ENCODE results near the gene MTA3. TPM values are rescaled to one million over a fixed set of nuclear protein-coding genes. Genes with fewer than 3 reads are reported as not detected.

Gene MTA3
- total RNA-seq, 2 donors from 2014 or later: 30.1 to 44.1 TPM

- H3K36me3 Mint-ChIP-seq: peaks cover 0 to 4% of the 10 kb centered on the region in 2 donors
- H3K9me3 Mint-ChIP-seq: no peaks in the 10 kb centered on the region
- no peak for ATAC-seq
Observed at GRCh38 chr2:42752816-42753813, 184.7 kb downstream of the MTA3 start.

GRCh38 chr2:42754021-42754775, 185.8 kb downstream of the MTA3 start:
- Mint-ChIP-seq H3K9me3 (no peaks in the 10 kb centered on the region), H3K36me3 (peaks cover 0 to 4% of the 10 kb centered on the region in 2 donors), H3K27ac (no peak overlapping the region)
- DNase-seq (ENCODE audit: low spot score in 2 of 2): no peak
- peak; percentile 23 to 48 for ATAC-seq

More at GRCh38 chr2:42752816-42753813, 184.7 kb downstream of the MTA3 start:
- H3K27ac Mint-ChIP-seq: peak overlapping the region in 1 of 2 donors; percentile 34
- no peak for DNase-seq (ENCODE audit: low spot score in 2 of 2)

- H3K36me3 Mint-ChIP-seq: peaks cover 0 to 4% of the 10 kb centered on the region in 2 donors
- no peaks in the 10 kb centered on the region for H3K9me3 Mint-ChIP-seq
- no peak overlapping the region for H3K27ac Mint-ChIP-seq
- ATAC-seq (peak in 1 of 2 donors; percentile 11), DNase-seq (ENCODE audit: low spot score in 2 of 2) (no peak)
Observed at GRCh38 chr2:42754776-42755140, 186.3 kb downstream of the MTA3 start.

GRCh38 chr2:42755191-42755880, 186.9 kb downstream of the MTA3 start:
- ATAC-seq (peak; percentile 43 to 65), DNase-seq (ENCODE audit: low spot score in 2 of 2) (no peak)
- no peaks in the 10 kb centered on the region for H3K9me3 Mint-ChIP-seq
- peaks cover 0 to 4% of the 10 kb centered on the region in 2 donors for H3K36me3 Mint-ChIP-seq
- H3K27ac Mint-ChIP-seq: peak overlapping the region in 1 of 2 donors; percentile 77

DNA sequence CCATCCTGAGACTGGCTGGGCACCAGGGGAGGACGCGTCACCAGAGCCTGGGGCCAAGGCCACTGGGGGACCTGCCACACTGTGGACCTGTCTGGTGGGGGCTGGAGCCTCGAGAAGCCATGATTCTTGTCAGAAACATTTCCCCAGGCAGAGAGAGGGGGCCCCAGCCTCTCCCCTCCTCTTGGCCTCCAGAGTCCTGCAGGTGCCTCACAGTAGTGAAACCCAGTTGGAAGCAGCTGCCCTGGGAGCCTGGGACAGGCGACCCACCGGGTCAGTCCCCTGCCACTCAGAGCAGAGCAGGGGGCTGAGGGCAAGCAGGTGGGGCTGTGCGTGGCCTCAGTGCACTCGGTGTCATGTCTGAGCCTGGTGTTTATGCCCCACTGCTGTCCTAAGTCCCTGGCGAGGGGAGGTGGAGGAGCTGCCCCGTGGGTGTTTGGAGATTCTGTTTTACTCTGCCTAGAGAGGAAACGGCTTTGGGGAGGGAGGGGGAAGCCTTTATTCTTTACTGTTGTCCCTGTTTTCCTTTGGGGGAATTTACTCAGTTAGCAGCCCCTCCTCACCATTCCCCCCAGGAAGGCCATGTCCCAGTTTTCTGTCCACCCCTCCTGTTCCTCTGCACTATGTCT, 187.8 kb downstream of the MTA3 start:
- DNase-seq (ENCODE audit: low spot score in 2 of 2) (no peak), ATAC-seq (no peak)
- Mint-ChIP-seq H3K27ac (no peak overlapping the region), H3K36me3 (peaks cover 0 to 4% of the 10 kb centered on the region in 2 donors), H3K9me3 (no peaks in the 10 kb centered on the region)

- Mint-ChIP-seq H3K36me3 (peaks cover 0 to 4% of the 10 kb centered on the region in 2 donors), H3K9me3 (no peaks in the 10 kb centered on the region), H3K27ac (no peak overlapping the region)
- DNase-seq (ENCODE audit: low spot score in 2 of 2) (no peak), ATAC-seq (no peak)
Observed at GRCh38 chr2:42756966-42757513, 188.6 kb downstream of the MTA3 start.

DNA sequence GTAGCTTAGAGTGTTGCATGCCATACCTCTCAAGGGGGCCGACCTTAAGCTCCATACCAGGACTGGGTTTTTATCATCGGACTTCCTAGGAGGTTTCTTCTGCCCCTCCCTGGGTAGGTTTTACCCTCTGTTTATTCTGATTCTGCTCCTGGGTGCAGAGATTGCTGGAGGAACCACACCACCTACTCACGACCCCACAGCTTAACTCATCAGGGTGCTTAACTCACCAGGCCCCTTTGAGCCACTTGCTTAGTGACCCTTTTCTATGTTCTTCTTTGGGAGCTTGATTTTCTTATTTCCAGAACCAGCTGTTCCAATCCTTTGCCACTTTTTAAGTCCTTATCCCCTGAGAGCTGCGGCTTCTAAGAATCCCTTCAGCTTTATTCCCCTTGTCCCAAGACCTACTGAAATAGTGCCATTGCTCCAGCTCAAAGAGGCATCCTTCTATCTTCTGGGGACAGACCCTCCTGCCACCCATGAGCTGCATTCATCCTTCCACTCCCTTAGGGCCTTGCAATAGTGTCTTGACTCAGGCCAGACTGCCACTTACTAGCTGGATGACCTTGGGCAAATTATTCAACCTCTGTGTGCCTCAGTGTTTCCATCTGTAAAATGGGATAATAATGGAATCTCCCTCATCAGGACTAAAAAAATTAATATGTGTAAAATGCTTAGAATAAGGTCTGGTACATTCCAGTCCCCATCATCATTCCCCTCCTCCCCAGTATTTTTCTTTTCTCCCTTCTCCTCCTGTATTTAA, 189.7 kb downstream of the MTA3 start:
- no peaks in the 10 kb centered on the region for H3K9me3 Mint-ChIP-seq
- DNase-seq (ENCODE audit: low spot score in 2 of 2) (no peak), ATAC-seq (no peak)
- H3K36me3 Mint-ChIP-seq: peaks cover 0 to 4% of the 10 kb centered on the region in 2 donors
- peak overlapping the region in 1 of 2 donors; percentile 8 for H3K27ac Mint-ChIP-seq

DNA sequence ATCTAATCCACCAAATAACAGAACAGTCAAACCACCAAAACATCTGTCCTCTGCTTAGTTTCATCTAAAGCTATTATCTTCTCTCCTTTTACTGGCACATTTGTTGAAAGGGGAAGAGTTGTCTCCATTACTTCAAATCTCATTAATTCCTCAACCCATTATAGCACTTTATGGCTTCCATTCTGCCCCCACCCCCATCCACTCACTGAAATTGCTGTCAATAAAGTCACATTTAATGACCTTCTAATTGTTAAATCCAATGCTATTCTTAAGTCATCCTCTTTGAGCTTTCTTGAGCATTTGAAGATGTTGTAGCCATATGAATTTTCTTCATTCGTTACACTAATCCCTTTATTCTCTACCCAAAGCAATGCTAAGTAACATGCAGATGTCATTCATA, 190.3 kb downstream of the MTA3 start:
- ATAC-seq (no peak), DNase-seq (ENCODE audit: low spot score in 2 of 2) (no peak)
- Mint-ChIP-seq H3K36me3 (no peaks in the 10 kb centered on the region), H3K9me3 (no peaks in the 10 kb centered on the region), H3K27ac (peak overlapping the region in 1 of 2 donors; percentile 8)

DNA sequence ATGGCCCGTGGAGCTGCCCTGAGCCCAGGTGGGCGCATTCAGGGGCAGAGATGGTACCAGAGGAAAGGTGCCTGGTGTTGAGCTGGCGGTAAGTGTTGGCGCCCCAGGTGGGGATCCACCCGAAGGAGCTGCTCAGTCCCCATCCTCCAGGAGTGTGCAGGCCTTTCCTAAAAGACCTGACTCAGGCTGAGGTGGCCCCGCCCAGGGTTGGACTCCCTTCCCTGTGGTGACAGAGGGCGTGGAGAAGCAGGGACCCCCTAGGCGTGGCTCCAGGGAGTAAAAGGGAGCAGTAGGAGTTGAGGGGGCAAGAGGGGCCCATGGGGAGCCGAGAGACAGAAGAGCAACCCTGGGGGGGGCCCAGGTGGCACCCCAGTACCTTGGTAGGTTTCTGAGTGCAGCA, 193.1 kb downstream of the MTA3 start:
- no peak for DNase-seq (ENCODE audit: low spot score in 2 of 2)
- Mint-ChIP-seq H3K27ac (no peak overlapping the region), H3K9me3 (no peaks in the 10 kb centered on the region), H3K36me3 (no peaks in the 10 kb centered on the region)
- no peak for ATAC-seq

- DNase-seq (ENCODE audit: low spot score in 2 of 2) (no peak), ATAC-seq (no peak)
- Mint-ChIP-seq H3K36me3 (no peaks in the 10 kb centered on the region), H3K9me3 (no peaks in the 10 kb centered on the region), H3K27ac (no peak overlapping the region)
Observed at GRCh38 chr2:42762155-42762554, 193.7 kb downstream of the MTA3 start.

- Mint-ChIP-seq H3K36me3 (no peaks in the 10 kb centered on the region), H3K27ac (peak overlapping the region; percentile 9 to 78), H3K9me3 (no peaks in the 10 kb centered on the region)
- no peak for DNase-seq (ENCODE audit: low spot score in 2 of 2)
- ATAC-seq: no peak
Observed at GRCh38 chr2:42762823-42763804, 194.7 kb downstream of the MTA3 start.

- H3K36me3 Mint-ChIP-seq: no peaks in the 10 kb centered on the region
- ATAC-seq: no peak
- H3K9me3 Mint-ChIP-seq: no peaks in the 10 kb centered on the region
- DNase-seq (ENCODE audit: low spot score in 2 of 2): no peak
- peak within 1 kb of the TSS; percentile 9 to 78 for H3K27ac Mint-ChIP-seq
Observed at GRCh38 chr2:42764096-42764495, 195.7 kb downstream of the MTA3 start, which contains the start of gene OXER1. Gene OXER1 (minus strand): TSS chr2:42764135. CDS start chr2:42764062, 73 bp downstream.

GRCh38 chr2:42764901-42765300, 196.5 kb downstream of the MTA3 start:
- ATAC-seq (no peak), DNase-seq (ENCODE audit: low spot score in 2 of 2) (no peak)
- H3K36me3 Mint-ChIP-seq: no peaks in the 10 kb centered on the region
- H3K9me3 Mint-ChIP-seq: no peaks in the 10 kb centered on the region
- no peak overlapping the region for H3K27ac Mint-ChIP-seq

GRCh38 chr2:42765686-42766085, 197.3 kb downstream of the MTA3 start:
- no peaks in the 10 kb centered on the region for H3K36me3 Mint-ChIP-seq
- ATAC-seq (no peak), DNase-seq (ENCODE audit: low spot score in 2 of 2) (no peak)
- H3K27ac Mint-ChIP-seq: no peak overlapping the region
- no peaks in the 10 kb centered on the region for H3K9me3 Mint-ChIP-seq
